ENCODE data around the gene TAF1L.

TAF1L gene

DNA sequence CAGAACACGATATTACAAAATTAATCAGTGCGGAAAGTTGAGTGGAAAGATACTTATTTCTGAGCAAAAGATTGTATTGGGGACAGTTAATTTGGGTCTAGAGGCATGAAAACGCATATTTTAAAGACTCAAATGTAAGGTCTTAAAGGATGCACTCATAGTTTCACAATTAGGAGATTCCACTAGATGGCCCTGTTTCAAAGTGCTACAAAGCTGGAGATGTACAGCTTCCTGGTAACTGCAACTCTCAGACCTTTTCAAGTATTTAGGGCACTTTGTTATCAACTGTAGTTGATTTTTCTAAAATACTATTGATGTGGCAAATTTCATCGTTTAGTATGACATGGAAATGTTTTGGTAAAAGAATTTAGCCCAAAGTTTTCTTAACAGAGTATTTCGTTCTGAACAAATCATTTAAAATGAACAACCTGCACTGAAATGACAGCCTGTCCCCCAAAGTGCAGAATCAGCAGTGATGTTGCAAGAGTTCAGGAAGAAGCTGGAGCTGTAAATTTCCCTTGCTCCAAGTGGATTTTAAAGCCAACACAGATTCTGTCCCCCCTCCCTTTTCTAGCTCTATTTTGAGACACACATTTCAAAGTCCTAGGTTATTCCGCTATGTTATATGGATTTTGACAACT, 46.3 kb downstream of the TAF1L start:
- DNase-seq (ENCODE audit: low read depth), result peak; percentile 23

DNA sequence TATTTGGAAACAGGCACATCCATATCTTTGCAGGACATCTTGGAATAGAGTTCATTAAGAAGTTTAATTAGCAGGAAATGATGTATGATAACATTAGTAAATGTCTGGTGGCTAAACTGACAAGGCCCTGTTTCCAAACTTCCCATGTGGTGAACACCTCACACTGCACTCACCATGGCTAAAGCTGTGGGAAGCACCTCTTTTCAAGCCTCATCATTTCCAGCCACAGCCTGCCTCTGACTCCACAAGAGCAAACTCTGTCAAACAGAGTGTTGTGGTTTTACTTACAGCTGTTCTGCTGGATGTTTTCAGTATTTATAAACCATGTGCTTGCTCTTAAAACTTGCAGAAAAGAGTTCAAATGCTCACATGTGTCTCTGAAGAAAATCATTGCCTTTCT, 47.6 kb downstream of the TAF1L start:
- no peak for DNase-seq (ENCODE audit: low read depth)

DNA sequence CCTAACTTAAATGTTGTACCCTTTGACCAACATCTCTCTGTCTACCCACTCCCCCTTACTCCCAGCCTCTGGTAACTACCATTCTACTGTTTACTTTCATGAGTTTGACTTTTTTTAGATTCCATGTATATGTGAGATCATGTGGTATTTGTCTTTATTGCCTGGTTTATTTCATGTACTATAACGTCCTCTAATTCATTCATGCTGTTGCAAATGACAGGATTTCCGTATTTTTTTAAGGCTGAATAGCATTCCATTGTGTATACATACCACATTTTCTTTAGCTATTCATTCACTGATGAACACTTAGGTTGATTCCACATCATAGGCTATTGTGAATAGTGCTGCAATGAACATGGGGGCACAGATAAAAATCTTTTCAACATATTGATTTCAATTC, 50.7 kb downstream of the TAF1L start:
- DNase-seq (ENCODE audit: low read depth), result no peak

DNA sequence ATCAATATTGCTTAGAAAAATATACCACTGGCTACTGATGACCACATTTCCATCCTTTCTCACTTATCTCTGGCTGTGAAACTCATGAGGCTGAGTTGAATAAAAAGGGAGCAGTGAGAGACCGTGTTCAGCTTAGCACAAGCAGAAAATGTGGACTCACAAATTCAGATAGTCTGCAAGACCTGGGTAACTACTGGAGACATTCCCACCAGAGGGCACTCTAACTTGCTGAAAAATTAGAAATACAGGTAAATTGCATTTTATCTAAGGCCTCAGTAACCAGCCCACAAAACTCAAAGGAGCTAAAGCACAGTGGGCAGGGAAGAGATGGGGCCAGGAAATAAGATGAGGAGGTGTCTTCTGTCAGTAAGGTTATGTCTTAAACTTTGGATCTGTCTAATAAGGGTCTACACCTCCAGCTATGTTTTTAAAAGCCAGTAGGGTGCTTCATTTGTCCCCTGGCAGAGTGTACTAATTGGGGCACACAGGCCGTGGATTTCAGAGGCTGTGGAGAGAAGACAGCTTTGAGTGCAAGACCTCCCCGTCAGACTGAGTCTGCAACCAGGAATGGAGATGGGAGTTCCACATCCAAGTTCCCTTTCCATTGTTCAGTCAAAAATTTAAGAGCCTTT, 53.8 kb downstream of the TAF1L start:
- DNase-seq (ENCODE audit: low read depth), result peak; percentile 36

DNA sequence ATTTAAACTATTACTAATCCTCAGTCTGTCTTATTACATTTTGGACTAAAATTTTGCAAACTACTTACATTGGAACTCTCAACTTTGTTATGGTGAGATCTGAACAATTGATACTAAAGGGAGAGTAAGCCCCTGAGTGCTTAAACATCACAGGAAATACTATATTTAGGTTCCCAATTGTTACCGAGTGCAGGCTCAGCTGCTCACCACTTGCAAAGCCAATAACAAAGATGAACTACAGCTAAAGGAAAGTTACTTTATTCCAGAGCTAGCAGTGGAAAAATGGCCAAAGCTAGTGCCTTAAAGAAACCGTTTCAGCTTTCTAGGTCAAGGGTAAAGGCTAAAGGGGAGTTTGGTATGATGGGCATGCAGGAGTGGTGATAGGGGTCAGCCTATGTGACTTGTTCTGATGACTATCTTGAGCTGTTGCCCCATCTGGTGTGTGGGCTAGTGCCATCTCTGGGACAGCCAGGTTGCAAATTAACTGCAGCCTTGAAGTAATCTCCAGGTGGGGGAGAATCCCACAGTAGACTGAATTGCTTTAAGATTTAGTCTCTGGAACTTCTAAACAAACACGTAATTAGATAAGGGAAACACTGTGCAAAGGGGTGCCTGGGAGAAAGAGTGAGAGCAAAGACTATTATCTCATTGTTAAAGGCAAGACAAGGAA, 54.7 kb downstream of the TAF1L start:
- no peak for DNase-seq (ENCODE audit: low read depth)

DNA sequence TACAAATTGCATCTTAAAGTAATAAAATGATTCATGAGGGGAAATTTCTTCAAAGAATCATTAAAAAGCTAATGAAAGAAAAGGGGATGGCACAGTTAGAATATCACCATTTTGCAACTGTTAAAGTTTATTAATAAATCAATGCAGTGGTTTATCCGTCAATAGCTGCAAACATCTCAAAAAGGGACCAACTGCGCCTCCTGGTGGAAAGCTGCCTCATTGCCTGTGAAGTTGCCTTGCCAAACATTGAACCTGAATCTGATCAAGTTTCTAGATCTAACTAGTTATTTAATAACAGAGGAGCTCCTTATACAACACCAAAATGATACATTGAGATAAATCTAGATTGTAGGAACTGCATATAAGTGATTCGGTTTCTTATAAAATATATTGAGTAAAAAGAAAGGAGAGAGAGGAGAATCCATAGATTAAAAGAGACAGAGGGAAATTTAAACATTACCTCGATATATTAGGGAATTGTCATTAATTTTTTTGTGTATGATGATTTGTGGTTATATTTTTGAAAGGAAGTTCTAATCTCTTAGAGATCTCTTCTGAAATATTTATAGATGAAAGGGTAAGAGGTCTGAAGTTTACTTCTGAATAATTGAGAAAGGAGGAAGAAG, 55.6 kb downstream of the TAF1L start:
- DNase-seq (ENCODE audit: low read depth), result peak; percentile 34

Measured in HS-27A (cell line).